K562 (cell line): Measurements from ENCODE around the gene CCDC9. TPM values are rescaled to one million over a fixed set of nuclear protein-coding genes. Genes with fewer than 3 reads are reported as not detected.
A peak's percentile ranks its signal among the peaks of the same experiment; 100 is the strongest.

Experiments used
- CCAR2 ChIP-seq: fragments of 200-400 bp; formaldehyde crosslinking; IDR thresholded peaks from 2 replicates; pipeline ENCODE4 v1.6.1; 2017; ENCODE audit warnings: mild to moderate bottlenecking, low read depth, low read length
- CTCFL ChIP-seq: IDR thresholded peaks from 2 replicates; pipeline ENCODE4 v1.6.1; 2011; ENCODE audit warnings: borderline replicate concordance, low read depth, mild to moderate bottlenecking, moderate library complexity, low read length; ENCODE audit not compliant: insufficient read depth, poor library complexity, severe bottlenecking
- FOXP1 ChIP-seq: sonication (generic); formaldehyde crosslinking; IDR thresholded peaks from 2 replicates; pipeline ENCODE4 v1.8.0; 2022; ENCODE audit warnings: mild to moderate bottlenecking, missing genetic modification reagents
- GTF2E2 ChIP-seq: fragments of 200-800 bp; sonication (Bioruptor generic); IDR thresholded peaks from 2 replicates; pipeline ENCODE4 v1.6.1; 2016; ENCODE audit warnings: missing genetic modification characterization, missing compliant biosample characterization
- HBP1 ChIP-seq: fragments of 450-650 bp; formaldehyde crosslinking; IDR thresholded peaks from 2 replicates; pipeline ENCODE4 v1.4.0; 2022; ENCODE audit warnings: missing genetic modification characterization
- HMGN3 ChIP-seq: IDR thresholded peaks from 2 replicates; pipeline ENCODE4 v1.6.1; 2011; ENCODE audit warnings: borderline replicate concordance, low read depth, mild to moderate bottlenecking, mixed read lengths, low read length; ENCODE audit not compliant: insufficient read length; ENCODE audit errors: extremely low read depth
- HMGXB4 ChIP-seq: sonication (generic); formaldehyde crosslinking; IDR thresholded peaks from 2 replicates; pipeline ENCODE4 v1.8.1; 2023; ENCODE audit warnings: mild to moderate bottlenecking, missing genetic modification reagents
- MCM7 ChIP-seq, 2 experiments: fragments of 450-650 bp; IDR thresholded peaks; 2 replicates each; pipeline ENCODE4 v1.6.1; 2016 to 2018
- MNT ChIP-seq, 2 experiments: fragments of 450-650 bp; conservative IDR thresholded peaks; 2 replicates each; pipeline ENCODE4 v1.6.1; 2017; ENCODE audit warnings: mild to moderate bottlenecking in 2 of 2, moderate library complexity in 2 of 2
- PHB2 ChIP-seq: fragments of 450-650 bp; IDR thresholded peaks from 2 replicates; pipeline ENCODE4 v1.6.1; 2017; ENCODE audit warnings: low read depth
- RCOR1 ChIP-seq, 2 experiments: IDR thresholded peaks; 2 replicates each; pipeline ENCODE4 v1.6.1; 2012; ENCODE audit warnings: low read depth in 2 of 2, low read length in 2 of 2, borderline replicate concordance in 1 of 2, improper control_type of control experiment in 1 of 2
- RHOXF2B ChIP-seq: fragments of 250-450 bp; sonication (Bioruptor Pico); conservative IDR thresholded peaks from 2 replicates; pipeline ENCODE4 v1.5.1; 2021
- RNF2 ChIP-seq: sonication (generic); IDR thresholded peaks from 2 replicates; pipeline ENCODE4 v1.6.1; 2016
- SIN3B ChIP-seq: fragments of 450-650 bp; IDR thresholded peaks from 2 replicates; pipeline ENCODE4 v1.6.1; 2017; ENCODE audit warnings: low read depth, mild to moderate bottlenecking, moderate library complexity
- SNRNP70 ChIP-seq: fragments of 200-400 bp; formaldehyde crosslinking; optimal IDR thresholded peaks from 2 replicates; pipeline ENCODE3; 2017; ENCODE audit warnings: low read depth, low read length
- TAF7 ChIP-seq: fragments of 450-650 bp; IDR thresholded peaks from 2 replicates; pipeline ENCODE4 v1.6.1; 2016; ENCODE audit warnings: missing genetic modification characterization, missing compliant biosample characterization
- ZNF395 ChIP-seq: fragments of 200-800 bp; sonication (Bioruptor generic); IDR thresholded peaks from 2 replicates; pipeline ENCODE4 v1.6.1; 2017; ENCODE audit warnings: missing genetic modification characterization, missing compliant biosample characterization
- ZNF583 ChIP-seq: fragments of 250-450 bp; sonication (Bioruptor Pico); IDR thresholded peaks from 2 replicates; pipeline ENCODE4 v1.4.0; 2020
- polyA plus RNA-seq, 8 experiments: library from polyadenylated mRNA; depleted of rRNA in 4 of 8; stranded (reverse) in 5 of 8; unstranded in 3 of 8; fragments of >200 nt; fragmentation: Nextera tagmentation in 2 of 8; fragmentation: Illumina TruSeq in 1 of 8; extraction: Ambion mirVana in 2 of 8; extraction: Trizol in 1 of 8; gene quantifications; 2 replicates each; pipeline versions ENCODE4 v1.2.1 to v1.2.3, GENCODE V29; 2011 to 2014; ENCODE audit warnings: inconsistent platforms in 1 of 8, missing spikeins in 1 of 8
- total RNA-seq, 7 experiments: library from RNA; depleted of rRNA in 6 of 7; stranded (reverse); fragments of >200 nt in 6 of 7; fragmentation: Illumina TruSeq in 2 of 7; extraction: Trizol in 2 of 7; gene quantifications; 2 replicates each; pipeline versions ENCODE4 v1.2.1 to v1.2.3, GENCODE V29; 2011 to 2021; ENCODE audit warnings: low replicate concordance in 1 of 7

CCDC9 gene
- total and polyA plus RNA-seq, 9 of the 15 experiments (the other 6 are each of a cell fraction or from before 2014, with no cell fraction given) = 0.23 to 38.6 (median 8.4) TPM

GRCh38 chr19:47230054-47230920, 26.0 kb upstream of the CCDC9 start (continued):
- TF ChIP-seq CCAR2 (no peak), FOXP1 (CRISPR knock-in tag) (peak; percentile 98), PHB2 (peak; percentile 61), RCOR1 (IDR thresholded peaks at IDR 0.05; ENCODE audit: borderline replicate concordance in 1 of 2, low read depth in 2 of 2, low read length in 2 of 2) (no peak; a peak in 2 of 4 replicates), TAF7 (tag) (0 out of 2 replicates have a peak, but pooled peaks have one; percentile 13), CTCFL (peak; percentile 96), MCM7 (IDR thresholded peaks at IDR 0.05) (0 out of 4 replicates have a peak, but pooled peaks of 1 of the 2 experiments have one; percentile 15), ZNF583 (CRISPR knock-in tag) (0 out of 2 replicates have a peak, but pooled peaks have one; percentile 15), RHOXF2B (CRISPR knock-in tag) (no peak), MNT (conservative IDR thresholded peaks at IDR 0.05) (peak; percentile 99), SIN3B (0 out of 2 replicates have a peak, but pooled peaks have one; percentile 40), HMGN3 (peak; percentile 84), SNRNP70 (no peak), RNF2 (peak; percentile 47; the same call in 1 of the 2 replicates), HBP1 (CRISPR knock-in tag) (0 out of 2 replicates have a peak, but pooled peaks have one; percentile 73), GTF2E2 (tag) (peak; percentile 52; the same call in 1 of the 2 replicates), HMGXB4 (CRISPR knock-in tag) (peak; percentile 29), ZNF395 (CRISPR knock-in tag) (no peak)
